ENCODE data around the gene BCL7A.

BCL7A gene

GRCh38 chr12:122028905-122029560 lies 7.3 kb downstream of the BCL7A start:
- H3K9me3 ChIP-seq (ENCODE audit: insufficient read depth, low read length), result no peaks in the 10 kb centered on the region
- no peak for TF ChIP-seq EZH2phosphoT487 (conservative IDR thresholded peaks at IDR 0.05; ENCODE audit: low read length)
- TF ChIP-seq, protein P1, sequence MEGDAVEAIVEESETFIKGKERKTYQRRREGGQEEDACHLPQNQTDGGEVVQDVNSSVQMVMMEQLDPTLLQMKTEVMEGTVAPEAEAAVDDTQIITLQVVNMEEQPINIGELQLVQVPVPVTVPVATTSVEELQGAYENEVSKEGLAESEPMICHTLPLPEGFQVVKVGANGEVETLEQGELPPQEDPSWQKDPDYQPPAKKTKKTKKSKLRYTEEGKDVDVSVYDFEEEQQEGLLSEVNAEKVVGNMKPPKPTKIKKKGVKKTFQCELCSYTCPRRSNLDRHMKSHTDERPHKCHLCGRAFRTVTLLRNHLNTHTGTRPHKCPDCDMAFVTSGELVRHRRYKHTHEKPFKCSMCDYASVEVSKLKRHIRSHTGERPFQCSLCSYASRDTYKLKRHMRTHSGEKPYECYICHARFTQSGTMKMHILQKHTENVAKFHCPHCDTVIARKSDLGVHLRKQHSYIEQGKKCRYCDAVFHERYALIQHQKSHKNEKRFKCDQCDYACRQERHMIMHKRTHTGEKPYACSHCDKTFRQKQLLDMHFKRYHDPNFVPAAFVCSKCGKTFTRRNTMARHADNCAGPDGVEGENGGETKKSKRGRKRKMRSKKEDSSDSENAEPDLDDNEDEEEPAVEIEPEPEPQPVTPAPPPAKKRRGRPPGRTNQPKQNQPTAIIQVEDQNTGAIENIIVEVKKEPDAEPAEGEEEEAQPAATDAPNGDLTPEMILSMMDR (IDR thresholded peaks at IDR 0.05; ENCODE audit: insufficient read depth, low read length, poor library complexity, severe bottlenecking), result no peak
- peak overlapping the region; percentile 99 for H3K4me2 ChIP-seq (ENCODE audit: low read depth, low read length, poor library complexity, severe bottlenecking)
- peaks cover 4% of the 10 kb centered on the region; the same call in 1 of the 2 replicates for H4K20me1 ChIP-seq (ENCODE audit: low read depth, low read length)
- H3K27me3 ChIP-seq (ENCODE audit: low read length), result no peaks in the 10 kb centered on the region
- peaks cover 14% of the 10 kb centered on the region for H3K36me3 ChIP-seq (ENCODE audit: low read length)
- H3K4me3 ChIP-seq (ENCODE audit: insufficient read depth, low read length, poor library complexity, severe bottlenecking), result peak overlapping the region; percentile 28
- no peaks in the 10 kb centered on the region for H3K9me2 ChIP-seq (replicated peaks; ENCODE audit: insufficient read depth, low read length)
- peaks cover 75% of the 10 kb centered on the region for H3F3A ChIP-seq (ENCODE audit: insufficient read depth)
- H2AFZ ChIP-seq (ENCODE audit: low read depth, low read length, severe bottlenecking), result no peak overlapping the region
- H3K9ac ChIP-seq (ENCODE audit: low read length), result peak overlapping the region; percentile 68
- H3K27ac ChIP-seq (ENCODE audit: low read depth, low read length), result peak overlapping the region; percentile 100
- peaks cover 97% of the 10 kb centered on the region for H3K79me2 ChIP-seq (ENCODE audit: insufficient read depth, low read length)

GRCh38 chr12:122029620-122030423 lies 8.1 kb downstream of the BCL7A start:
- Histone ChIP-seq H3K36me3 (ENCODE audit: low read length) (peaks cover 18% of the 10 kb centered on the region), H3K9ac (ENCODE audit: low read length) (peak overlapping the region; percentile 68), H3K4me2 (ENCODE audit: low read depth, low read length, poor library complexity, severe bottlenecking) (peak overlapping the region; percentile 99), H3K4me3 (ENCODE audit: insufficient read depth, low read length, poor library complexity, severe bottlenecking) (peak overlapping the region; percentile 24), H2AFZ (ENCODE audit: low read depth, low read length, severe bottlenecking) (no peak overlapping the region), H3K9me2 (replicated peaks; ENCODE audit: insufficient read depth, low read length) (no peaks in the 10 kb centered on the region), H3F3A (ENCODE audit: insufficient read depth) (peaks cover 67% of the 10 kb centered on the region), H3K27me3 (ENCODE audit: low read length) (no peaks in the 10 kb centered on the region), H3K27ac (ENCODE audit: low read depth, low read length) (peak overlapping the region; percentile 100), H4K20me1 (ENCODE audit: low read depth, low read length) (peaks cover 4% of the 10 kb centered on the region; the same call in 1 of the 2 replicates), H3K9me3 (ENCODE audit: insufficient read depth, low read length) (no peaks in the 10 kb centered on the region), H3K79me2 (ENCODE audit: insufficient read depth, low read length) (peaks cover 97% of the 10 kb centered on the region)
- TF ChIP-seq EZH2phosphoT487 (conservative IDR thresholded peaks at IDR 0.05; ENCODE audit: low read length), result no peak
- TF ChIP-seq, protein P1 (IDR thresholded peaks at IDR 0.05; ENCODE audit: insufficient read depth, low read length, poor library complexity, severe bottlenecking), result no peak

DNA sequence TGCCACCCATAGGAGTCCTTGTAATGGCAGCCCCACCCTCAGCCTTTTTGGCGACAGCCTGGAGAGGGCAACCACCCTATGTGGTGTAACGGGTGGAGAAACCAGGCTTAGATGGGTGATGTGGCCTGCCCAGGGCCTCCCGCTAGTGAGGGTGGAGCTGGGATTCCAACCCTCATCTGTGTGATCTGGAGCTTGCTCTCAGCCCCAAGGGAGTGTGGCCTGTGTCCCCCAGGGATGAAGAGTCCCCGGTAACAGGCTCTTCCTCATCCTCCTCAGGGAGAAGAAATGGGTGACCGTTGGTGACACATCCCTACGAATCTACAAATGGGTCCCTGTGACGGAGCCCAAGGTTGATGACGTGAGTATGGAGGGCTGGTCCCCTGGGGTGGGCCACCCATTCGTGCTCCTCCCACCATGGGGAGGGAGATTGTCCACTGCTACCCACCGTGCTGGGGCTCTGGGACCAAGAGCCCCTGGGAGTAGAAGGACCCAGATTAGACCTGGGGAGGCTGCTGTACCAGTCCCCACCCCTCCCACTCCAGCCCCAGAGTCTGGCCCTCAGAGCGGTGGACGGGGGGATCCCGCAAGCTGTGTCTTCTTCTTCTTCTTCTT lies 8.8 kb downstream of the BCL7A start:
- TF ChIP-seq, protein P1 (IDR thresholded peaks at IDR 0.05; ENCODE audit: insufficient read depth, low read length, poor library complexity, severe bottlenecking), result no peak
- TF ChIP-seq EZH2phosphoT487 (conservative IDR thresholded peaks at IDR 0.05; ENCODE audit: low read length), result no peak
- Histone ChIP-seq H2AFZ (ENCODE audit: low read depth, low read length, severe bottlenecking) (no peak overlapping the region), H4K20me1 (ENCODE audit: low read depth, low read length) (peaks cover 4% of the 10 kb centered on the region; the same call in 1 of the 2 replicates), H3K36me3 (ENCODE audit: low read length) (peaks cover 22% of the 10 kb centered on the region), H3K4me3 (ENCODE audit: insufficient read depth, low read length, poor library complexity, severe bottlenecking) (peak overlapping the region; percentile 24), H3K27ac (ENCODE audit: low read depth, low read length) (peak overlapping the region; percentile 100), H3K9me3 (ENCODE audit: insufficient read depth, low read length) (no peaks in the 10 kb centered on the region), H3K9me2 (replicated peaks; ENCODE audit: insufficient read depth, low read length) (no peaks in the 10 kb centered on the region), H3K9ac (ENCODE audit: low read length) (peak overlapping the region; percentile 68), H3K27me3 (ENCODE audit: low read length) (no peaks in the 10 kb centered on the region), H3F3A (ENCODE audit: insufficient read depth) (peaks cover 62% of the 10 kb centered on the region), H3K4me2 (ENCODE audit: low read depth, low read length, poor library complexity, severe bottlenecking) (peak overlapping the region; percentile 99), H3K79me2 (ENCODE audit: insufficient read depth, low read length) (peaks cover 98% of the 10 kb centered on the region)

All from SU-DHL-6 (cell line).